ENCODE data around the gene HAPSTR1.
A peak's percentile ranks its signal among the peaks of the same experiment; 100 is the strongest.
"Not testable (repeated sequence)": the region's sequence is repeated elsewhere in the genome, so short reads cannot be mapped to it uniquely, and the experiment has no call there.

HAPSTR1 gene

GRCh38 chr16:9072806-9073341 lies 18.6 kb upstream of the HAPSTR1 start:
- DNase-seq: no peak

GRCh38 chr16:9075299-9076071 lies 16.0 kb upstream of the HAPSTR1 start:
- DNase-seq: no peak

GRCh38 chr16:9077091-9077809 lies 14.2 kb upstream of the HAPSTR1 start:
- DNase-seq: no peak

GRCh38 chr16:9078467-9079429 lies 12.7 kb upstream of the HAPSTR1 start:
- DNase-seq: peak; percentile 28

- DNase-seq: no peak
Measured at GRCh38 chr16:9079430-9079812, 12.0 kb upstream of the HAPSTR1 start.

GRCh38 chr16:9081158-9081557 lies 10.3 kb upstream of the HAPSTR1 start:
- DNase-seq: no peak

GRCh38 chr16:9081843-9082242 lies 9.6 kb upstream of the HAPSTR1 start:
- DNase-seq: no peak

- DNase-seq: no peak
Measured at GRCh38 chr16:9082422-9082821, 9.0 kb upstream of the HAPSTR1 start.

GRCh38 chr16:9087733-9088132 lies 3.7 kb upstream of the HAPSTR1 start:
- not testable (repeated sequence) for DNase-seq

- no peak for DNase-seq
Measured at GRCh38 chr16:9088848-9089247, 2.6 kb upstream of the HAPSTR1 start.

GRCh38 chr16:9089660-9090059 lies 1.8 kb upstream of the HAPSTR1 start:
- no peak for DNase-seq

- DNase-seq: peak; percentile 31
Measured at GRCh38 chr16:9090101-9090959, 1.1 kb upstream of the HAPSTR1 start.

- DNase-seq: no peak
Measured at GRCh38 chr16:9091867-9092281, 430 bp downstream of the HAPSTR1 start.

- DNase-seq: no peak
Measured at GRCh38 chr16:9092282-9092977, 986 bp downstream of the HAPSTR1 start.

GRCh38 chr16:9092978-9093344 lies 1.5 kb downstream of the HAPSTR1 start:
- DNase-seq: peak; percentile 35

- no peak for DNase-seq
Measured at GRCh38 chr16:9094011-9094846, 2.8 kb downstream of the HAPSTR1 start.

GRCh38 chr16:9095171-9095570 lies 3.7 kb downstream of the HAPSTR1 start:
- no peak for DNase-seq

GRCh38 chr16:9095656-9096397 lies 4.4 kb downstream of the HAPSTR1 start:
- no peak for DNase-seq

- no peak for DNase-seq
Measured at GRCh38 chr16:9096416-9096952, 5.0 kb downstream of the HAPSTR1 start.
